K562 (cell line): Measurements from ENCODE around the gene PHYHD1. TPM values are rescaled to one million over a fixed set of nuclear protein-coding genes. Genes with fewer than 3 reads are reported as not detected.

Experiments
- ATAC-seq: fragments of 200-7000 bp; cut with Tn5 transposase; 3 replicates; pipeline ENCODE4 v1.9.1; 2020; ENCODE audit warnings: moderate library complexity
- BruUV-seq: library from RNA; stranded (reverse); fragments of 400-500 nt; replicated peaks from 2 replicates; lab custom pipeline; 2021; lab: Mats Ljungman, UMichigan
- CTCF ChIA-PET: fragments of 300-600 bp; formaldehyde crosslinking; extraction: SDS; loops from one replicate; lab custom pipeline; 2021; ENCODE audit warnings: low intra/inter-chr PET ratio; lab: Yijun Ruan, JAX
- POLR2A ChIA-PET: fragments of 300-600, 350-650 bp; sonication (Branson Sonifier 250); formaldehyde crosslinking; extraction: SDS; loops from one replicate; lab custom pipeline; 2021; ENCODE audit warnings: antibody characterized with exemption, inconsistent platforms; lab: Yijun Ruan, JAX
- DNase-seq, 4 experiments: peaks; one replicate each; pipeline versions ENCODE4 v3.0.0 to v3.0.0-alpha.2; 2011 to 2018; ENCODE audit warnings: low spot score in 3 of 4, mixed read lengths in 3 of 4; ENCODE audit errors: extremely low read depth in 1 of 4
- FAIRE-seq: peaks from 2 replicates; lab custom pipeline; 2011; peaks lifted over from hg19 to GRCh38; lab: Jason Lieb, UNC
- H2AFZ ChIP-seq: 2 replicates; pipeline ENCODE4 v1.6.0; 2011; ENCODE audit warnings: low read depth, low read length, control low read depth, inconsistent platforms
- H3K27ac ChIP-seq: fragments of 200-600 bp; 3 replicates; pipeline ENCODE4 v1.8.0; 2011; ENCODE audit warnings: low read depth, mild to moderate bottlenecking, control low read depth, inconsistent platforms, low read length, moderate library complexity, mixed read lengths; ENCODE audit errors: extremely low read depth
- H3K27me3 ChIP-seq, 2 experiments: fragments of 300-600 bp in 1 of 2; 2 replicates in 1 of 2; 3 replicates in 1 of 2; pipeline versions ENCODE4 v1.6.0 to v1.8.0; 2011; ENCODE audit warnings: inconsistent platforms in 2 of 2, low read length in 2 of 2, mild to moderate bottlenecking in 1 of 2, mixed read lengths in 1 of 2, moderate library complexity in 1 of 2; ENCODE audit not compliant: control insufficient read depth in 2 of 2, insufficient read depth in 2 of 2
- H3K36me3 ChIP-seq: fragments of 300-600 bp; 3 replicates; pipeline ENCODE4 v1.8.0; 2011; ENCODE audit warnings: mild to moderate bottlenecking, low read length, inconsistent platforms; ENCODE audit not compliant: control insufficient read depth, insufficient read depth
- H3K4me1 ChIP-seq, 2 experiments: fragments of 200-600 bp in 1 of 2; replicated peaks in 1 of 2; 2 replicates in 1 of 2; 3 replicates in 1 of 2; pipeline versions ENCODE4 v1.5.1 to v1.8.0; 2011; ENCODE audit warnings: inconsistent platforms in 2 of 2, low read length in 2 of 2, mild to moderate bottlenecking in 1 of 2, mixed read lengths in 1 of 2, moderate library complexity in 1 of 2; ENCODE audit not compliant: control insufficient read depth in 2 of 2, insufficient read depth in 2 of 2
- H3K4me2 ChIP-seq: 2 replicates; pipeline ENCODE4 v1.6.1; 2011; ENCODE audit warnings: low read length, control low read depth, inconsistent platforms, mixed read lengths; ENCODE audit not compliant: insufficient read depth
- H3K4me3 ChIP-seq: fragments of 200-600 bp; sonication (generic), shearing (Covaris generic); 2 replicates; pipeline ENCODE4 v1.5.1; 2016; ENCODE audit warnings: control low read depth, inconsistent platforms
- H3K79me2 ChIP-seq: fragments of 200-600 bp; 3 replicates; pipeline ENCODE4 v1.8.0; 2011; ENCODE audit warnings: low read length, inconsistent platforms; ENCODE audit not compliant: control insufficient read depth, insufficient read depth
- H3K9ac ChIP-seq, 2 experiments: 2 replicates each; pipeline versions ENCODE4 v1.6.0 to v1.6.1; 2011; ENCODE audit warnings: low read depth in 2 of 2, low read length in 2 of 2, control low read depth in 1 of 2, inconsistent platforms in 1 of 2, mild to moderate bottlenecking in 1 of 2, mixed read lengths in 1 of 2; ENCODE audit not compliant: insufficient read depth in 1 of 2
- H3K9me1 ChIP-seq: one replicate; pipeline ENCODE4 v1.6.0; 2011; ENCODE audit warnings: inconsistent platforms, mild to moderate bottlenecking, low read length, moderate library complexity; ENCODE audit not compliant: control insufficient read depth, insufficient read depth
- H3K9me3 ChIP-seq: replicated peaks from 2 replicates; pipeline ENCODE4 v1.5.1; 2011; ENCODE audit warnings: low read depth, low read length, inconsistent platforms; ENCODE audit not compliant: control insufficient read depth, insufficient read depth
- H4K20me1 ChIP-seq: replicated peaks from 2 replicates; pipeline ENCODE4 v1.6.1; 2011; ENCODE audit warnings: low read length, inconsistent platforms, mixed read lengths; ENCODE audit not compliant: control insufficient read depth, insufficient read depth
- FOS ChIP-seq: IDR thresholded peaks from 3 replicates; pipeline ENCODE4 v1.6.1; 2011; ENCODE audit not compliant: insufficient read length; ENCODE audit errors: extremely low read depth
- GATAD2A ChIP-seq: fragments of 450-650 bp; IDR thresholded peaks from 2 replicates; pipeline ENCODE4 v1.6.1; 2017
- GATAD2B ChIP-seq: fragments of 450-650 bp; IDR thresholded peaks from 2 replicates; pipeline ENCODE4 v1.6.1; 2017; ENCODE audit warnings: mild to moderate bottlenecking, borderline replicate concordance
- POLR2G ChIP-seq: fragments of 200-400 bp; formaldehyde crosslinking; IDR thresholded peaks from 2 replicates; pipeline ENCODE4 v1.6.1; 2017; ENCODE audit warnings: low read depth, mild to moderate bottlenecking, antibody characterized with exemption, low read length, moderate library complexity
- SMARCE1 ChIP-seq: fragments of 450-650 bp; IDR thresholded peaks from 2 replicates; pipeline ENCODE4 v1.7.1; 2016; ENCODE audit warnings: mild to moderate bottlenecking
- XRCC4 ChIP-seq: IDR thresholded peaks from one replicate; pipeline ENCODE4 v1.6.1; 2011; ENCODE audit not compliant: insufficient read depth, insufficient read length; ENCODE audit errors: extremely low read depth
- ZNF174 ChIP-seq: fragments of 250-450 bp; sonication (Bioruptor Pico); IDR thresholded peaks from 2 replicates; pipeline ENCODE4 v1.4.0; 2020; ENCODE audit warnings: mild to moderate bottlenecking
- WGBS: fragments of 100-300 bp; shearing (Covaris generic); methylation state at CpG from one replicate; pipeline ENCODE4 v1.1.6; 2016; ENCODE audit warnings: low coverage, mixed read lengths; ENCODE audit not compliant: insufficient coverage; ENCODE audit errors: missing lambda C conversion rate; 5-methylcytosine and 5-hydroxymethylcytosine counted together
- in situ Hi-C: fragments of 300-500 bp; cut with MboI; formaldehyde crosslinking; loops from 4 replicates; pipeline ENCODE4 v1.15.0; 2018; ENCODE audit warnings: inconsistent platforms, mixed read lengths
- intact Hi-C: fragments of 100-400 bp; cut with micrococcal nuclease; formaldehyde crosslinking; loops from 2 replicates; pipeline ENCODE4 v1.14.2; 2022
- polyA plus RNA-seq, 8 experiments: library from polyadenylated mRNA; depleted of rRNA in 4 of 8; stranded (reverse) in 5 of 8; unstranded in 3 of 8; fragments of >200 nt; fragmentation: Nextera tagmentation in 2 of 8; fragmentation: Illumina TruSeq in 1 of 8; extraction: Ambion mirVana in 2 of 8; extraction: Trizol in 1 of 8; gene quantifications; 2 replicates each; pipeline versions ENCODE4 v1.2.1 to v1.2.3, GENCODE V29; 2011 to 2014; ENCODE audit warnings: inconsistent platforms in 1 of 8, missing spikeins in 1 of 8
- total RNA-seq, 7 experiments: library from RNA; depleted of rRNA in 6 of 7; stranded (reverse); fragments of >200 nt in 6 of 7; fragmentation: Illumina TruSeq in 2 of 7; extraction: Trizol in 2 of 7; gene quantifications; 2 replicates each; pipeline versions ENCODE4 v1.2.1 to v1.2.3, GENCODE V29; 2011 to 2021; ENCODE audit warnings: low replicate concordance in 1 of 7
- TF ChIP-seq, protein P1 (sequence below), 3 experiments: fragments of 200-800 bp in 1 of 3; fragments of 250-450 bp in 1 of 3; fragments of 450-650 bp in 1 of 3; sonication (Bioruptor Pico) in 1 of 3; sonication (Bioruptor generic) in 1 of 3; formaldehyde crosslinking in 1 of 3; IDR thresholded peaks; 2 replicates each; pipeline versions ENCODE4 v1.6.1 to v1.8.0; 2016 to 2022; ENCODE audit warnings: mild to moderate bottlenecking in 2 of 3, missing genetic modification characterization in 2 of 3, missing compliant biosample characterization in 1 of 3, moderate library complexity in 1 of 3

PHYHD1 gene
- total and polyA plus RNA-seq, 9 of the 15 experiments (the other 6 are each of a cell fraction or from before 2014, with no cell fraction given): 0.36 to 1.3 (median 0.80) TPM

DNA sequence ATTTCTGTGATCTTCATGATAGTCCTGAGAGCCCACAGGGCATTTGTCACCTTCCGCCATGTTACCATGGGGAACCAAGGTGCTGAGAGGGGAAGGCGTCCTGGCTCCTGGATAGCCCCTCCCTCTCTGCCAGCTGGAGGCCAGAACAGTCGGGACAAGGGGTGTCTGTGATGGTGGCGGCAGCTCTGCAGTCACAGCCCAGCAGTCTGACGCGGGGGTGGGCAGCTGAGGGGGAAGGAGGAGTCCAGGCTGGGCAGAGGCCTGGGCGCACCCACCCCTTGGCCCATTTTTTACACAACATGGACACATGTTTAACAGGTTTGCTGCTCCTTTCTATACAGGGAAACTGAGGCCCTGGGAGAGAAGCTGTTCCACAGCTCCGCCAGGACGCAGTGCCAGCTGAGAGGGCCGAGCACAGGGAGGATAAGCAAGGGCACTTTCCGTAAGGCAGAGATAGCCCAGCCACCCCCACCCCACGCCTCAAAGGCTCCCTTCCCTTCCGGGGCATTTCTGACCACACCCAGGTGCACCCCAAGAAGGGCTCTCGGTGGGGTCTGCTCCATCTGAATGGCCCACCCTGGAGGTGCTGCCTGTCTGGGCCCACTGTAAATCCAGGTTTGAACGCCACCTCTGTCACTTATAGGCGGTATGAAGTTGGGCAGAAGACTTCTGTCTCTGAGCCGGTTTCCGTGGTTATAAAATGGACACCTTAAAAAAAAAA, 21.8 kb upstream of the PHYHD1 start:
- no peak overlapping the region for H3K27ac ChIP-seq
- 0 out of 2 replicates have a peak, but pooled peaks have one; percentile 18 for TF ChIP-seq POLR2G
- no peak for TF ChIP-seq FOS
- no peaks in the 10 kb centered on the region for H3K79me2 ChIP-seq
- H3K4me3 ChIP-seq: no peak overlapping the region
- peaks cover 0 to 25% of the 10 kb centered on the region in 2 experiments; a peak in 1 of 5 replicates for H3K4me1 ChIP-seq
- POLR2A ChIA-PET: interaction anchor here (0.6 kb wide), 1 partner anchor 37 kb away, joined by 3 read pairs; no protein-coding TSS in a partner anchor
- 85% methylated on average over 5 of the region's 18 CpGs for WGBS
- in situ Hi-C loops: no loop called here
- no peaks in the 10 kb centered on the region for H3K9me3 ChIP-seq
- no peaks in the 10 kb centered on the region for H3K9me1 ChIP-seq
- H3K36me3 ChIP-seq: peaks cover 29% of the 10 kb centered on the region; the same call in 2 of the 3 replicates
- no peak overlapping the region for H3K4me2 ChIP-seq
- DNase-seq: no peak
- H2AFZ ChIP-seq: no peak overlapping the region
- no peak for ATAC-seq
- intact Hi-C loops: no loop called here
- H4K20me1 ChIP-seq: no peaks in the 10 kb centered on the region; the same call in 1 of the 2 replicates
- H3K27me3 ChIP-seq: no peaks in the 10 kb centered on the region
- FAIRE-seq: no peak
- H3K9ac ChIP-seq: peak overlapping the region in 1 of 2 experiments; percentile 3; a peak in 1 of 4 replicates
- CTCF ChIA-PET: no interaction called here
- no TSS peak for BruUV-seq

- Histone ChIP-seq H3K4me2 (no peak overlapping the region), H3K9me3 (no peaks in the 10 kb centered on the region), H3K27me3 (no peaks in the 10 kb centered on the region), H3K9ac (peak overlapping the region in 1 of 2 experiments; percentile 11; a peak in 1 of 4 replicates), H2AFZ (no peak overlapping the region), H4K20me1 (no peaks in the 10 kb centered on the region; the same call in 1 of the 2 replicates), H3K9me1 (no peaks in the 10 kb centered on the region), H3K4me3 (no peak overlapping the region), H3K36me3 (peaks cover 29% of the 10 kb centered on the region; the same call in 2 of the 3 replicates), H3K4me1 (peaks cover 0 to 25% of the 10 kb centered on the region in 2 experiments; a peak in 1 of 5 replicates), H3K27ac (no peak overlapping the region), H3K79me2 (no peaks in the 10 kb centered on the region)
- no TSS peak for BruUV-seq
- DNase-seq: no peak
- 59% methylated on average over 8 of the region's 8 CpGs for WGBS
- intact Hi-C loops (no loop called here), in situ Hi-C loops (no loop called here)
- CTCF ChIA-PET: no interaction called here
- peak; percentile 72 for ATAC-seq
- peak; percentile 42 for FAIRE-seq
- POLR2A ChIA-PET: no interaction called here
- TF ChIP-seq SMARCE1 (no peak), GATAD2A (no peak), GATAD2B (no peak), ZNF174 (CRISPR knock-in tag) (no peak), XRCC4 (no peak)
- TF ChIP-seq, protein P1, sequence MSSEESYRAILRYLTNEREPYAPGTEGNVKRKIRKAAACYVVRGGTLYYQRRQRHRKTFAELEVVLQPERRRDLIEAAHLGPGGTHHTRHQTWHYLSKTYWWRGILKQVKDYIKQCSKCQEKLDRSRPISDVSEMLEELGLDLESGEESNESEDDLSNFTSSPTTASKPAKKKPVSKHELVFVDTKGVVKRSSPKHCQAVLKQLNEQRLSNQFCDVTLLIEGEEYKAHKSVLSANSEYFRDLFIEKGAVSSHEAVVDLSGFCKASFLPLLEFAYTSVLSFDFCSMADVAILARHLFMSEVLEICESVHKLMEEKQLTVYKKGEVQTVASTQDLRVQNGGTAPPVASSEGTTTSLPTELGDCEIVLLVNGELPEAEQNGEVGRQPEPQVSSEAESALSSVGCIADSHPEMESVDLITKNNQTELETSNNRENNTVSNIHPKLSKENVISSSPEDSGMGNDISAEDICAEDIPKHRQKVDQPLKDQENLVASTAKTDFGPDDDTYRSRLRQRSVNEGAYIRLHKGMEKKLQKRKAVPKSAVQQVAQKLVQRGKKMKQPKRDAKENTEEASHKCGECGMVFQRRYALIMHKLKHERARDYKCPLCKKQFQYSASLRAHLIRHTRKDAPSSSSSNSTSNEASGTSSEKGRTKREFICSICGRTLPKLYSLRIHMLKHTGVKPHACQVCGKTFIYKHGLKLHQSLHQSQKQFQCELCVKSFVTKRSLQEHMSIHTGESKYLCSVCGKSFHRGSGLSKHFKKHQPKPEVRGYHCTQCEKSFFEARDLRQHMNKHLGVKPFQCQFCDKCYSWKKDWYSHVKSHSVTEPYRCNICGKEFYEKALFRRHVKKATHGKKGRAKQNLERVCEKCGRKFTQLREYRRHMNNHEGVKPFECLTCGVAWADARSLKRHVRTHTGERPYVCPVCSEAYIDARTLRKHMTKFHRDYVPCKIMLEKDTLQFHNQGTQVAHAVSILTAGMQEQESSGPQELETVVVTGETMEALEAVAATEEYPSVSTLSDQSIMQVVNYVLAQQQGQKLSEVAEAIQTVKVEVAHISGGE (CRISPR knock-in tag; IDR thresholded peaks at IDR 0.05): no peak
These were observed 21.0 kb upstream of the PHYHD1 start for GRCh38 chr9:128899566-128900322.
